Tibial artery (tissue), 4 donors: ENCODE measurements around the gene RCCD1.

Source experiments
- DNase-seq, 2 donors: peaks; one replicate each; pipeline ENCODE4 v3.0.0-alpha.2; 2019
- H3K27ac ChIP-seq, 2 donors: fragments of 200-600 bp; sonication (generic) in 1 of 2; 1 replicate in 1 of 2; 2 replicates in 1 of 2; pipeline ENCODE4 v1.5.1; 2018 to 2019; ENCODE audit warnings: mild to moderate bottlenecking in 1 of 2
- H3K27me3 ChIP-seq, 2 donors: fragments of 200-600 bp; sonication (generic) in 1 of 2; one replicate each; pipeline versions ENCODE4 v1.5.1 to v1.6.0; 2016 to 2019
- H3K36me3 ChIP-seq, 3 donors: fragments of 200-600 bp; sonication (generic) in 2 of 3; one replicate each; pipeline ENCODE4 v1.5.1; 2016 to 2019; ENCODE audit warnings: mild to moderate bottlenecking in 2 of 3
- H3K4me1 ChIP-seq, 4 donors: fragments of 200-600 bp; sonication (generic) in 2 of 4; 1 replicate in 3 of 4; 2 replicates in 1 of 4; pipeline ENCODE4 v1.5.1; 2016 to 2019
- H3K4me3 ChIP-seq, 2 donors: fragments of 200-600 bp; sonication (generic) in 1 of 2; 1 replicate in 1 of 2; 2 replicates in 1 of 2; pipeline ENCODE4 v1.5.1; 2018 to 2019; ENCODE audit warnings: mild to moderate bottlenecking in 2 of 2
- H3K9me3 ChIP-seq, 3 donors: fragments of 200-600 bp; sonication (generic) in 1 of 3; one replicate each; pipeline ENCODE4 v1.5.1; 2016 to 2019
- intact Hi-C: fragments of 100-400 bp; cut with DNase I; formaldehyde crosslinking; loops from one replicate; pipeline ENCODE4 v1.15.0; 2023; ENCODE audit warnings: low total_unique reads
- TF ChIP-seq, protein P1 (sequence below), 2 experiments: fragments of 200-600 bp in 1 of 2; fragments of 450-650 bp in 1 of 2; IDR thresholded peaks; one replicate each; pipeline ENCODE4 v1.5.1; 2017 to 2019; ENCODE audit warnings: antibody characterized with exemption in 2 of 2, mild to moderate bottlenecking in 1 of 2, moderate library complexity in 1 of 2

RCCD1 gene

DNA sequence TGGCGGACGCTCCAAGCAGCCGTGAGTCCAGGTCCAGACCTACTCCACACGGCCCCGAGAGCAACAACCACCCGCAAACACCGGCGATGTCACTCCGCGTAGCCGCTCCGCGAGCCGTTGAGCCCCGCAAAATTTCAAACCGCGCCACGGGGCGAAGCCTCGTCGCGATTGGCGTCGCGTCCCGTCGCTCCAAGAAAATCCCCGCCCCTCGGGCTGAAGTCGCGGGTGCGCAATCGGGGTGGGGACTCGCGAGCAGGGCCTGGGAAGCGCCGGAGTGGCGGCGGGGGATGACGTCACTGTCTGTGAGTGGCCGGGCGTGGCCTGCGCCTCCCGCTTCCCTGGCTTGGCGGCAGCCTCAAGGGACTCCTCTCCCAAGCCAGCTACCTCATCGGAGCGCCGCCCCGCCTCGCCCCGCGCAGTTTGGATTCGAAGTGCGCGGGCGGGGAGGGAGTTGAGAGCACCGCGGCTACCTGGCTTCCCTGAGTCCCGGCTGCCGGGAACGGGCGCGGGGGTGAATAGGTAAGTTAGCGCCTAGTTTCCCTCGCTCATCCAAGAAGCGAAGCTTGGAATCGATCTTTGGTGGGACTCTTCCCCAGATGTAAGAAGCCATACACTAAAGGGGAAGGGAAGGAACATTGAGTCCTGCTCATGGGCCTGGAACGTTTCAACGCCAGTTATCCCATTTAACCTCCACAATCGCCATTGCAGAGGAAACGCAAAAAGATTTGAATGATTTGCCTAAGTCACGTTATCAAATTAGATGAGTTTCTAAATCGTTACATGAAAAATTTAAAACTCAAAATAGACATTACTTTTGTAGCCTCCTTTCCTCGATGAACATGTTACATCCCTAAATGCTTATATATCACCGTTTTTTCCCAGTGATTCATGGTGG, 40.0 kb downstream of the RCCD1 start, which contains the start of gene PRC1:
Gene PRC1, minus strand, starts transcription at position 119 of the 895 bp plus-strand sequence. Its CDS starts 118 bp downstream, at position 1.
- H3K4me3 ChIP-seq, result peak within 1 kb of the TSS; percentile 76 to 88
- intact Hi-C loops, result loop anchor here (5.0 kb wide), 1 partner anchor 37 kb away; no protein-coding TSS in a partner anchor
- TF ChIP-seq, protein P1, sequence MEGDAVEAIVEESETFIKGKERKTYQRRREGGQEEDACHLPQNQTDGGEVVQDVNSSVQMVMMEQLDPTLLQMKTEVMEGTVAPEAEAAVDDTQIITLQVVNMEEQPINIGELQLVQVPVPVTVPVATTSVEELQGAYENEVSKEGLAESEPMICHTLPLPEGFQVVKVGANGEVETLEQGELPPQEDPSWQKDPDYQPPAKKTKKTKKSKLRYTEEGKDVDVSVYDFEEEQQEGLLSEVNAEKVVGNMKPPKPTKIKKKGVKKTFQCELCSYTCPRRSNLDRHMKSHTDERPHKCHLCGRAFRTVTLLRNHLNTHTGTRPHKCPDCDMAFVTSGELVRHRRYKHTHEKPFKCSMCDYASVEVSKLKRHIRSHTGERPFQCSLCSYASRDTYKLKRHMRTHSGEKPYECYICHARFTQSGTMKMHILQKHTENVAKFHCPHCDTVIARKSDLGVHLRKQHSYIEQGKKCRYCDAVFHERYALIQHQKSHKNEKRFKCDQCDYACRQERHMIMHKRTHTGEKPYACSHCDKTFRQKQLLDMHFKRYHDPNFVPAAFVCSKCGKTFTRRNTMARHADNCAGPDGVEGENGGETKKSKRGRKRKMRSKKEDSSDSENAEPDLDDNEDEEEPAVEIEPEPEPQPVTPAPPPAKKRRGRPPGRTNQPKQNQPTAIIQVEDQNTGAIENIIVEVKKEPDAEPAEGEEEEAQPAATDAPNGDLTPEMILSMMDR (IDR thresholded peaks at IDR 0.05), result no peak

DNA sequence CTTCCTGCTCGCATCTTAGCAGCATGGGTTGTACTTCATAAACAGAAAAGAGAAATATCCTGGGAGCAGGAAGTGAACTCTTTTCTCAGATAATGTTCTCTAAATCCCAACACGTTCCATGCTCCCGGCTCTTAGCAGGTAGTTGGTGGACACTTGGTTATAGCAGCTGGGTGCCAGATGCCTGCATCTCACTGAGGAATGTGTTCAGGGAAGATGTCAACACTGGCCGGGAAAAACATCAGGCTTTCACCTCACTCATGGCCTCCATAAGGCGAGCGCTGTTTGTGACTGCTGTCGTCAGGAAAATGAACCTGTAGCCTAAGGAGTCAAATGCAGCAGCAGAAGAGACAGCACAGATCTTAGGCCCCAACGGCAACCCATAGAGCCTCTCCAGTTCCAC, 44.1 kb downstream of the RCCD1 start:
- Histone ChIP-seq H3K4me1 (peaks cover 0 to 4% (median under 1%) of the 10 kb centered on the region in 4 donors), H3K27me3 (no peaks in the 10 kb centered on the region), H3K36me3 (peaks cover 45 to 62% (median 47%) of the 10 kb centered on the region in 3 donors), H3K4me3 (no peak overlapping the region), H3K27ac (no peak overlapping the region), H3K9me3 (no peaks in the 10 kb centered on the region)
- no peak for DNase-seq
- TF ChIP-seq, protein P1 (IDR thresholded peaks at IDR 0.05), result no peak
- intact Hi-C loops, result no loop called here

More for the DNA sequence above, 40.0 kb downstream of the RCCD1 start, which contains the start of gene PRC1:
- Histone ChIP-seq H3K36me3 (peaks cover 7 to 21% (median 8%) of the 10 kb centered on the region in 3 donors), H3K9me3 (no peaks in the 10 kb centered on the region), H3K27ac (peak within 1 kb of the TSS; percentile 84 to 85), H3K27me3 (no peaks in the 10 kb centered on the region), H3K4me1 (peaks cover 0 to 12% (median 4%) of the 10 kb centered on the region in 4 donors)
- peak; percentile 98 to 99 for DNase-seq

DNA sequence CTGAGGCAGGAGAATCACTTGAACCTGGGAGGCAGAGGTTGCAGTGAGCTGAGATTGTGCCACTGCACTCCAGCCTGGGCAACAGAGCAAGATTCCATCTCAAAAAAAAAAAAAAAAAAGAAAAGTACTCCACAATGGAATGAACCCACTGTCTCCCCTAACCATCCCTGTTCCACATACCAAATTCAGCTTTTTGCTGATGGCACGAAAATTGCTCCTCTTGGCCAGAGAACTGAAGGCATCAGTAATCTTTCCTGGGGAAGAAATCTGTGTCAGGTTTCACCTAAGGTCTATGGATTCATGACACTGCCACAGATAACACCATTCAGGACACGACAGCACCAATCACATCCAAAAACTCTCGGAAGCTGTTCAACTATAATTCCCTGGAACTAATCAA, 46.5 kb downstream of the RCCD1 start:
- no peaks in the 10 kb centered on the region for H3K9me3 ChIP-seq
- peaks cover 63 to 87% (median 71%) of the 10 kb centered on the region in 3 donors for H3K36me3 ChIP-seq
- no peak for DNase-seq
- no peak overlapping the region for H3K27ac ChIP-seq
- intact Hi-C loops, result no loop called here
- H3K4me1 ChIP-seq, result no peaks in the 10 kb centered on the region
- H3K4me3 ChIP-seq, result no peak overlapping the region
- no peaks in the 10 kb centered on the region for H3K27me3 ChIP-seq
- TF ChIP-seq, protein P1 (IDR thresholded peaks at IDR 0.05), result no peak

DNA sequence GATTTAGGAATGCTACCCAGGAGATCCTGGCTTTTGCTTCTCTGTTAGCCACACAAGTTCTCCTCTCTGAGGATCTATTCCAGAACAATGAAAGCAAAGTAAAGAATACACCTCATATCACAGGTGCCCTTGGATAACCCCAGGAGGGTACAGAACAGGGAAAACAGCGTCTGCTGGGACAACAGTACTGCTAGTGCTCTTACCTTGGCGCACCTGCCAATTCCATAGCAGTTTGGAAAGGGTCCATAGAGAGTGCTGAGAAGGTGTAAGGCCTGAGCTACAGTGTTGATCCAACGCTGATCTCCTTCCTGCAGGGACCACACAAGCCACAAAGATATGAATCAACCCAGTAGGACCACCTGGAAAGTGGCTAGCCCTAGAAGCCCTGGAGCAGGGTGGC, 52.6 kb downstream of the RCCD1 start:
- H3K9me3 ChIP-seq, result no peaks in the 10 kb centered on the region
- no peak overlapping the region for H3K4me3 ChIP-seq
- TF ChIP-seq, protein P1 (IDR thresholded peaks at IDR 0.05), result no peak
- no peaks in the 10 kb centered on the region for H3K4me1 ChIP-seq
- H3K36me3 ChIP-seq, result peaks cover 80 to 96% (median 95%) of the 10 kb centered on the region in 3 donors
- no peak for DNase-seq
- no peak overlapping the region for H3K27ac ChIP-seq
- intact Hi-C loops, result no loop called here
- no peaks in the 10 kb centered on the region for H3K27me3 ChIP-seq
